GM12878 (cell line): ENCODE data around the gene ZNF385C.

Source experiments
- ATF3 ChIP-seq: IDR thresholded peaks from 2 replicates; pipeline ENCODE4 v1.6.1; 2011; ENCODE audit warnings: low read depth, mild to moderate bottlenecking, low read length, moderate library complexity, borderline replicate concordance; ENCODE audit errors: extremely low read depth
- CREM ChIP-seq: IDR thresholded peaks from 2 replicates; pipeline ENCODE4 v1.6.1; 2014; ENCODE audit warnings: antibody characterized with exemption, low read depth
- CTCF ChIP-seq, 3 experiments: IDR thresholded peaks in 2 of 3; conservative IDR thresholded peaks in 1 of 3; 2 replicates each; pipeline ENCODE4 v1.5.1; 2011; ENCODE audit warnings: low read depth in 3 of 3, low read length in 3 of 3, mild to moderate bottlenecking in 3 of 3, control low read depth in 2 of 3, moderate library complexity in 2 of 3, inconsistent platforms in 1 of 3, mixed read lengths in 1 of 3; ENCODE audit not compliant: control insufficient read depth in 2 of 3, insufficient read depth in 1 of 3; ENCODE audit errors: extremely low read depth in 1 of 3
- JUNB ChIP-seq: IDR thresholded peaks from 2 replicates; pipeline ENCODE4 v1.6.1; 2016; ENCODE audit warnings: antibody characterized with exemption, mild to moderate bottlenecking
- POLR2AphosphoS5 ChIP-seq: IDR thresholded peaks from 2 replicates; pipeline ENCODE4 v1.6.1; 2011; ENCODE audit warnings: mild to moderate bottlenecking, low read length, inconsistent platforms
- SREBF2 ChIP-seq: IDR thresholded peaks from 2 replicates; pipeline ENCODE4 v1.6.1; 2012; ENCODE audit warnings: mild to moderate bottlenecking, low read length

GRCh38 chr17:42092939-42093338 is 5.3 kb downstream of the ZNF385C start:
- TF ChIP-seq CTCF (IDR thresholded peaks at IDR 0.05 in 2 of 3, conservative IDR thresholded peaks at IDR 0.05 in 1 of 3; ENCODE audit: control insufficient read depth in 2 of 3, extremely low read depth in 1 of 3, insufficient read depth in 1 of 3, low read depth in 3 of 3, low read length in 3 of 3) (no peak), CREM (no peak), SREBF2 (no peak), ATF3 (no peak), JUNB (no peak), POLR2AphosphoS5 (no peak)
